ENCODE measurements around the gene SIL1.

GRCh38 chr5:138938526-138938925 lies 259.6 kb downstream of the SIL1 start:
- TF ChIP-seq ATF3 (IDR thresholded peaks at IDR 0.05) (no peak), ATF3 (CRISPR knock-in tag; conservative IDR thresholded peaks at IDR 0.05) (no peak), ATF1 (CRISPR knock-in tag; IDR thresholded peaks at IDR 0.05) (no peak), ATF1 (tag; IDR thresholded peaks at IDR 0.05) (no peak), POLR2A (conservative IDR thresholded peaks at IDR 0.05) (no peak), CTCF (IDR thresholded peaks at IDR 0.05 in 2 of 3, conservative IDR thresholded peaks at IDR 0.05 in 1 of 3; ENCODE audit: insufficient read depth in 2 of 3, low read depth in 1 of 3, low read length in 3 of 3) (no peak), MGA (IDR thresholded peaks at IDR 0.05) (no peak), FIP1L1 (IDR thresholded peaks at IDR 0.05; ENCODE audit: low read depth, low read length, poor library complexity, severe bottlenecking) (no peak), ZNF282 (CRISPR knock-in tag; IDR thresholded peaks at IDR 0.05) (no peak), POLR3A (IDR thresholded peaks at IDR 0.05; ENCODE audit: borderline replicate concordance, extremely low read depth, insufficient read depth, insufficient read length) (no peak), TCF7 (IDR thresholded peaks at IDR 0.05; ENCODE audit: borderline replicate concordance) (no peak), ZNF395 (CRISPR knock-in tag; IDR thresholded peaks at IDR 0.05) (no peak), NFYB (IDR thresholded peaks at IDR 0.05; ENCODE audit: extremely low read depth, insufficient read length) (no peak), HMG20B (CRISPR knock-in tag; IDR thresholded peaks at IDR 0.05) (no peak), YBX1 (IDR thresholded peaks at IDR 0.05) (no peak)
